ENCODE results near the gene ZBTB7C. TPM values are rescaled to one million over a fixed set of nuclear protein-coding genes. Genes with fewer than 3 reads are reported as not detected.

ZBTB7C gene
- total RNA-seq, 1 donor from 2014 or later: 0.17 TPM

- H3K4me3 ChIP-seq (ENCODE audit: low read depth, low read length): peak overlapping the region; percentile 51
Measured at GRCh38 chr18:48136051-48136826, 272.9 kb downstream of the ZBTB7C start.

GRCh38 chr18:48135436-48135966 is 273.7 kb downstream of the ZBTB7C start:
- TF ChIP-seq CTCF (conservative IDR thresholded peaks at IDR 0.05; ENCODE audit: low read depth, low read length): no peak
- no peak for DNase-seq (ENCODE audit: low read depth)
- peak overlapping the region; percentile 51 for H3K4me3 ChIP-seq (ENCODE audit: low read depth, low read length)

More at GRCh38 chr18:48136051-48136826, 272.9 kb downstream of the ZBTB7C start:
- TF ChIP-seq CTCF (conservative IDR thresholded peaks at IDR 0.05; ENCODE audit: low read depth, low read length): no peak
- DNase-seq (ENCODE audit: low read depth): no peak

GRCh38 chr18:48134609-48135008 is 274.6 kb downstream of the ZBTB7C start:
- H3K4me3 ChIP-seq (ENCODE audit: low read depth, low read length): no peak overlapping the region
- no peak for DNase-seq (ENCODE audit: low read depth)
- no peak for TF ChIP-seq CTCF (conservative IDR thresholded peaks at IDR 0.05; ENCODE audit: low read depth, low read length)

- no peak for DNase-seq (ENCODE audit: low read depth)
- no peak for TF ChIP-seq CTCF (conservative IDR thresholded peaks at IDR 0.05; ENCODE audit: low read depth, low read length)
- H3K4me3 ChIP-seq (ENCODE audit: low read depth, low read length): no peak overlapping the region
Measured at GRCh38 chr18:48133671-48134251, 275.4 kb downstream of the ZBTB7C start.

- no peak overlapping the region for H3K4me3 ChIP-seq (ENCODE audit: low read depth, low read length)
- DNase-seq (ENCODE audit: low read depth): no peak
- TF ChIP-seq CTCF (conservative IDR thresholded peaks at IDR 0.05; ENCODE audit: low read depth, low read length): no peak
Measured at GRCh38 chr18:48132797-48133655, 276.2 kb downstream of the ZBTB7C start.

- H3K4me3 ChIP-seq (ENCODE audit: low read depth, low read length): no peak overlapping the region
- DNase-seq (ENCODE audit: low read depth): no peak
- no peak for TF ChIP-seq CTCF (conservative IDR thresholded peaks at IDR 0.05; ENCODE audit: low read depth, low read length)
Measured at GRCh38 chr18:48131042-48131441, 278.1 kb downstream of the ZBTB7C start.

Data from epithelial cell of proximal tubule (primary cell).